WTC11 (cell line): ENCODE measurements around the gene TRAPPC3. TPM values are rescaled to one million over a fixed set of nuclear protein-coding genes. Genes with fewer than 3 reads are reported as not detected.

Source experiments
- ATAC-seq: fragments of 200-7000 bp; cut with Tn5 transposase; 2 replicates; pipeline ENCODE4 v1.10.0; 2021; ENCODE audit warnings: mild to moderate bottlenecking, moderate library complexity
- CTCF ChIA-PET: fragments of 300-600 bp; sonication (Branson Sonifier 250); formaldehyde crosslinking; loops from one replicate; lab custom pipeline; 2021; ENCODE audit warnings: antibody characterized with exemption; lab: Charles Lee
- POLR2A ChIA-PET: fragments of 350-600 bp; sonication (Branson Sonifier 250); formaldehyde crosslinking; loops from one replicate; lab custom pipeline; 2021; ENCODE audit warnings: antibody characterized with exemption; lab: Charles Lee
- DNase-seq: peaks from one replicate; pipeline ENCODE4 v3.0.0; 2021; ENCODE audit warnings: low spot score
- H3K27ac Mint-ChIP-seq: 2 replicates; pipeline ENCODE4 v1.8.0; 2021; ENCODE audit warnings: mixed read lengths
- H3K27me3 Mint-ChIP-seq: 2 replicates; pipeline ENCODE4 v1.8.0; 2021; ENCODE audit warnings: low read depth, mild to moderate bottlenecking, moderate library complexity, mixed read lengths
- H3K36me3 Mint-ChIP-seq: 2 replicates; pipeline ENCODE4 v1.8.0; 2021; ENCODE audit warnings: mixed read lengths
- H3K4me1 Mint-ChIP-seq: 2 replicates; pipeline ENCODE4 v1.8.0; 2022; ENCODE audit warnings: mixed read lengths
- H3K4me3 Mint-ChIP-seq: 2 replicates; pipeline ENCODE4 v1.8.0; 2021; ENCODE audit warnings: mild to moderate bottlenecking, moderate library complexity, mixed read lengths
- H3K9me3 Mint-ChIP-seq: 2 replicates; pipeline ENCODE4 v1.8.0; 2021; ENCODE audit warnings: mixed read lengths
- CREM ChIP-seq: sonication (generic); formaldehyde crosslinking; IDR thresholded peaks from 2 replicates; pipeline ENCODE4 v1.8.1; 2022; ENCODE audit warnings: mild to moderate bottlenecking, missing genetic modification reagents, moderate library complexity
- CTCF ChIP-seq: fragments of 200-600 bp; IDR thresholded peaks from 2 replicates; pipeline ENCODE4 v1.8.0; 2022; ENCODE audit warnings: antibody characterized with exemption
- E2F4 ChIP-seq: sonication (generic); formaldehyde crosslinking; IDR thresholded peaks from 2 replicates; pipeline ENCODE4 v1.8.1; 2022; ENCODE audit warnings: low read depth, mild to moderate bottlenecking, moderate library complexity, missing genetic modification reagents, borderline replicate concordance
- ETV6 ChIP-seq: sonication (generic); formaldehyde crosslinking; IDR thresholded peaks from 2 replicates; pipeline ENCODE4 v1.8.1; 2022; ENCODE audit warnings: mild to moderate bottlenecking, missing genetic modification reagents
- GABPB1 ChIP-seq: sonication (generic); formaldehyde crosslinking; IDR thresholded peaks from 2 replicates; pipeline ENCODE4 v1.8.1; 2023; ENCODE audit warnings: mild to moderate bottlenecking, missing genetic modification reagents
- GRHL2 ChIP-seq: fragments of 250-450 bp; sonication (Bioruptor Pico); IDR thresholded peaks from 2 replicates; pipeline ENCODE4 v1.8.0; 2022; ENCODE audit warnings: mild to moderate bottlenecking, moderate library complexity; ENCODE audit not compliant: insufficient replicate concordance, severe bottlenecking
- HMGA2 ChIP-seq: fragments of 250-450 bp; sonication (Bioruptor Pico); IDR thresholded peaks from 2 replicates; pipeline ENCODE4 v1.4.0; 2021; ENCODE audit warnings: mild to moderate bottlenecking, moderate library complexity
- NR3C1 ChIP-seq: sonication (generic); formaldehyde crosslinking; conservative IDR thresholded peaks from 2 replicates; pipeline ENCODE4 v1.8.1; 2023; ENCODE audit warnings: low read depth, mild to moderate bottlenecking, missing genetic modification reagents
- PRDM15 ChIP-seq: sonication (generic); formaldehyde crosslinking; IDR thresholded peaks from 2 replicates; pipeline ENCODE4 v1.8.0; 2022; ENCODE audit warnings: missing genetic modification reagents
- TEAD1 ChIP-seq: sonication (generic); formaldehyde crosslinking; IDR thresholded peaks from 2 replicates; pipeline ENCODE4 v1.8.0; 2022; ENCODE audit warnings: mild to moderate bottlenecking, missing genetic modification reagents
- TEAD4 ChIP-seq: sonication (generic); formaldehyde crosslinking; IDR thresholded peaks from 2 replicates; pipeline ENCODE4 v1.8.0; 2022; ENCODE audit warnings: mild to moderate bottlenecking, missing genetic modification reagents
- TP53 ChIP-seq: sonication (generic); formaldehyde crosslinking; IDR thresholded peaks from 2 replicates; pipeline ENCODE4 v1.8.1; 2023; ENCODE audit warnings: mild to moderate bottlenecking, missing genetic modification reagents
- ZNF219 ChIP-seq: sonication (generic); formaldehyde crosslinking; IDR thresholded peaks from 2 replicates; pipeline ENCODE4 v1.8.0; 2023; ENCODE audit warnings: missing genetic modification reagents, mild to moderate bottlenecking, borderline replicate concordance
- ZNF396 ChIP-seq: fragments of 250-450 bp; sonication (Bioruptor Pico); IDR thresholded peaks from 2 replicates; pipeline ENCODE4 v1.8.0; 2021; ENCODE audit warnings: mild to moderate bottlenecking, moderate library complexity, borderline replicate concordance
- ZNF512 ChIP-seq: sonication (generic); formaldehyde crosslinking; IDR thresholded peaks from 2 replicates; pipeline ENCODE4 v1.8.1; 2022; ENCODE audit warnings: missing genetic modification reagents, borderline replicate concordance
- ZNF532 ChIP-seq: fragments of 250-450 bp; sonication (Bioruptor Pico); IDR thresholded peaks from 2 replicates; pipeline ENCODE4 v1.9.0; 2021; ENCODE audit warnings: mild to moderate bottlenecking, borderline replicate concordance
- total RNA-seq: library from RNA; stranded (reverse); gene quantifications from 3 replicates; pipeline ENCODE4 v1.2.3, GENCODE V29; 2021

The TRAPPC3 gene
- total RNA-seq, 1 experiment from 2014 or later = 48.9 TPM

GRCh38 chr1:36115200-36115669 lies 34.1 kb downstream of the TRAPPC3 start (continued):
- TF ChIP-seq PRDM15 (CRISPR knock-in tag) (no peak), TEAD1 (CRISPR knock-in tag) (no peak)

GRCh38 chr1:36114371-36114770 lies 34.9 kb downstream of the TRAPPC3 start:
- no peak overlapping the region for H3K27ac Mint-ChIP-seq
- H3K27me3 Mint-ChIP-seq = no peaks in the 10 kb centered on the region
- H3K4me1 Mint-ChIP-seq = no peaks in the 10 kb centered on the region
- H3K9me3 Mint-ChIP-seq = no peaks in the 10 kb centered on the region
- CTCF ChIA-PET = interaction anchor here (0.7 to 3.7 kb wide), 8 partner anchors 8 to 255 kb away, joined by 3 to 21 read pairs (median 4); partner anchors contain the start of gene TRAPPC3
- H3K4me3 Mint-ChIP-seq = no peak overlapping the region
- no peaks in the 10 kb centered on the region for H3K36me3 Mint-ChIP-seq
- POLR2A ChIA-PET = no interaction called here
- TF ChIP-seq HMGA2 (CRISPR knock-in tag) = no peak
- TF ChIP-seq CREM = no peak
- no peak for TF ChIP-seq TEAD4 (CRISPR knock-in tag)
- TF ChIP-seq GABPB1 (CRISPR knock-in tag) = no peak
- no peak for TF ChIP-seq ZNF219 (CRISPR knock-in tag)
- TF ChIP-seq ZNF532 (CRISPR knock-in tag) = no peak
- TF ChIP-seq TEAD1 (CRISPR knock-in tag) = no peak
- DNase-seq = no peak
- ATAC-seq = peak; percentile 13; the same call in 1 of the 2 replicates

- no peak for ATAC-seq
- TF ChIP-seq CTCF = no peak
- no peak for TF ChIP-seq NR3C1
- no peak for DNase-seq
- Mint-ChIP-seq H3K4me3 (no peak overlapping the region), H3K27ac (no peak overlapping the region), H3K9me3 (no peaks in the 10 kb centered on the region), H3K4me1 (no peaks in the 10 kb centered on the region), H3K36me3 (no peaks in the 10 kb centered on the region), H3K27me3 (no peaks in the 10 kb centered on the region)
- CTCF ChIA-PET = interaction anchor here (2.3 to 3.7 kb wide), 2 partner anchors 21 to 75 kb away, joined by 9 to 21 read pairs; no protein-coding TSS in a partner anchor
- POLR2A ChIA-PET = no interaction called here
Measured at GRCh38 chr1:36112823-36113222, 36.5 kb downstream of the TRAPPC3 start.

GRCh38 chr1:36111151-36111550 lies 38.1 kb downstream of the TRAPPC3 start:
- Mint-ChIP-seq H3K36me3 (no peaks in the 10 kb centered on the region), H3K4me1 (no peaks in the 10 kb centered on the region), H3K4me3 (no peak overlapping the region), H3K9me3 (no peaks in the 10 kb centered on the region), H3K27ac (no peak overlapping the region; the same call in 1 of the 2 replicates), H3K27me3 (no peaks in the 10 kb centered on the region)
- ChIA-PET POLR2A (no interaction called here), CTCF (interaction anchor here (1.1 kb wide), 1 partner anchor 77 kb away, joined by 3 read pairs; no protein-coding TSS in a partner anchor)
- no peak for DNase-seq
- ATAC-seq = no peak
- TF ChIP-seq E2F4 (CRISPR knock-in tag) (no peak), ZNF512 (CRISPR knock-in tag) (no peak), ETV6 (CRISPR knock-in tag) (no peak), GRHL2 (CRISPR knock-in tag) (no peak), TP53 (no peak), ZNF396 (CRISPR knock-in tag) (no peak)
